Neural cell (in vitro differentiated cells): ENCODE results near the gene ANKRD31. TPM values are rescaled to one million over a fixed set of nuclear protein-coding genes. Genes with fewer than 3 reads are reported as not detected.

Experiments
- H2AFZ ChIP-seq: fragments of 200-600, 300-800 bp; sonication (generic), shearing (Covaris generic); 2 replicates; pipeline ENCODE4 v1.6.0; 2014; ENCODE audit warnings: low read depth, mild to moderate bottlenecking, antibody characterized with exemption, low read length, moderate library complexity
- H3F3A ChIP-seq: fragments of 200-600 bp; shearing (Covaris generic); 2 replicates; pipeline ENCODE4 v1.6.1; 2016; ENCODE audit warnings: mild to moderate bottlenecking, moderate library complexity, mixed read lengths, antibody characterized with exemption, low read length; ENCODE audit not compliant: insufficient read depth, poor library complexity, severe bottlenecking
- H3K27ac ChIP-seq: fragments of 200-600, 300-800 bp; sonication (generic), shearing (Covaris generic); 2 replicates; pipeline ENCODE4 v1.5.1; 2014; ENCODE audit warnings: mild to moderate bottlenecking, low read length, moderate library complexity
- H3K27me3 ChIP-seq: fragments of 300-800, 200-600 bp; sonication (generic), shearing (Covaris generic); 2 replicates; pipeline ENCODE4 v1.6.0; 2014; ENCODE audit warnings: mild to moderate bottlenecking, low read depth, low read length, moderate library complexity; ENCODE audit not compliant: insufficient read depth
- H3K36me3 ChIP-seq: fragments of 300-800, 200-600 bp; sonication (generic), shearing (Covaris generic); 2 replicates; pipeline ENCODE4 v1.5.1; 2014; ENCODE audit warnings: mild to moderate bottlenecking, antibody characterized with exemption, low read length, moderate library complexity; ENCODE audit not compliant: insufficient read depth
- H3K4me2 ChIP-seq: fragments of 300-800, 200-600 bp; sonication (generic), shearing (Covaris generic); 2 replicates; pipeline ENCODE4 v1.6.0; 2014; ENCODE audit warnings: mild to moderate bottlenecking, low read length
- H3K4me3 ChIP-seq: fragments of 300-800, 200-600 bp; sonication (generic), shearing (Covaris generic); 2 replicates; pipeline ENCODE4 v1.5.1; 2014; ENCODE audit warnings: mild to moderate bottlenecking, low read length, moderate library complexity
- H3K79me2 ChIP-seq: fragments of 200-600 bp; shearing (Covaris generic); replicated peaks from 2 replicates; pipeline ENCODE4 v1.6.0; 2014; ENCODE audit warnings: mild to moderate bottlenecking, low read length, moderate library complexity; ENCODE audit not compliant: insufficient read depth
- H3K9ac ChIP-seq: fragments of 300-800, 200-600 bp; sonication (generic), shearing (Covaris generic); 2 replicates; pipeline ENCODE4 v1.6.1; 2016; ENCODE audit warnings: mild to moderate bottlenecking, low read length, mixed read lengths
- H3K9me2 ChIP-seq: fragments of 200-600 bp; shearing (Covaris generic); 2 replicates; pipeline ENCODE4 v1.6.1; 2016; ENCODE audit warnings: mild to moderate bottlenecking, low read length, mixed read lengths; ENCODE audit not compliant: insufficient read depth
- H3K9me3 ChIP-seq: fragments of 200-600, 300-800 bp; sonication (generic), shearing (Covaris generic); 2 replicates; pipeline ENCODE4 v1.6.1; 2016; ENCODE audit warnings: mild to moderate bottlenecking, mixed run types, low read length, moderate library complexity, mixed read lengths
- H4K20me1 ChIP-seq: fragments of 200-600 bp; shearing (Covaris generic); 2 replicates; pipeline ENCODE4 v1.6.1; 2016; ENCODE audit warnings: mild to moderate bottlenecking, mixed run types; ENCODE audit not compliant: insufficient read depth
- EP300 ChIP-seq: fragments of 450-650 bp; conservative IDR thresholded peaks from 2 replicates; pipeline ENCODE4 v1.6.1; 2014; ENCODE audit warnings: antibody characterized with exemption, mild to moderate bottlenecking, moderate library complexity; ENCODE audit not compliant: poor library complexity, severe bottlenecking
- EZH2 ChIP-seq: fragments of 200-600, 300-800 bp; shearing (Covaris generic), sonication (generic); IDR thresholded peaks from 2 replicates; pipeline ENCODE4 v1.6.1; 2014; ENCODE audit warnings: antibody characterized with exemption, low read length, borderline replicate concordance, mild to moderate bottlenecking; ENCODE audit not compliant: insufficient read depth, poor library complexity, severe bottlenecking
- MXI1 ChIP-seq: fragments of 450-650 bp; conservative IDR thresholded peaks from 2 replicates; pipeline ENCODE4 v1.6.1; 2014; ENCODE audit warnings: antibody characterized with exemption, mild to moderate bottlenecking; ENCODE audit not compliant: poor library complexity, severe bottlenecking
- POLR2AphosphoS5 ChIP-seq: IDR thresholded peaks from 2 replicates; pipeline ENCODE4 v1.6.1; 2012
- RAD21 ChIP-seq: fragments of 450-650 bp; conservative IDR thresholded peaks from 2 replicates; pipeline ENCODE4 v1.6.1; 2014; ENCODE audit warnings: antibody characterized with exemption, mild to moderate bottlenecking, moderate library complexity
- SMC3 ChIP-seq: fragments of 450-650 bp; conservative IDR thresholded peaks from 2 replicates; pipeline ENCODE4 v1.6.1; 2014; ENCODE audit warnings: antibody characterized with exemption, mild to moderate bottlenecking, moderate library complexity; ENCODE audit not compliant: poor library complexity
- TAF1 ChIP-seq: IDR thresholded peaks from 2 replicates; pipeline ENCODE4 v1.6.1; 2012; ENCODE audit warnings: low read depth
- polyA plus RNA-seq: library from polyadenylated mRNA; depleted of rRNA; stranded (reverse); fragments of >200 nt; gene quantifications from 2 replicates; pipeline ENCODE4 v1.2.3, GENCODE V29; 2014
- TF ChIP-seq, protein P1 (sequence below): fragments of 450-650 bp; IDR thresholded peaks from 2 replicates; pipeline ENCODE4 v1.5.1; 2014; ENCODE audit warnings: antibody characterized with exemption, mild to moderate bottlenecking, moderate library complexity; ENCODE audit not compliant: poor library complexity, severe bottlenecking
- TF ChIP-seq, protein P2 (sequence below): IDR thresholded peaks from 2 replicates; pipeline ENCODE4 v1.6.1; 2012; ENCODE audit warnings: borderline replicate concordance

ANKRD31 gene
- polyA plus RNA-seq, 1 donor from 2014 or later = 0.62 TPM

DNA sequence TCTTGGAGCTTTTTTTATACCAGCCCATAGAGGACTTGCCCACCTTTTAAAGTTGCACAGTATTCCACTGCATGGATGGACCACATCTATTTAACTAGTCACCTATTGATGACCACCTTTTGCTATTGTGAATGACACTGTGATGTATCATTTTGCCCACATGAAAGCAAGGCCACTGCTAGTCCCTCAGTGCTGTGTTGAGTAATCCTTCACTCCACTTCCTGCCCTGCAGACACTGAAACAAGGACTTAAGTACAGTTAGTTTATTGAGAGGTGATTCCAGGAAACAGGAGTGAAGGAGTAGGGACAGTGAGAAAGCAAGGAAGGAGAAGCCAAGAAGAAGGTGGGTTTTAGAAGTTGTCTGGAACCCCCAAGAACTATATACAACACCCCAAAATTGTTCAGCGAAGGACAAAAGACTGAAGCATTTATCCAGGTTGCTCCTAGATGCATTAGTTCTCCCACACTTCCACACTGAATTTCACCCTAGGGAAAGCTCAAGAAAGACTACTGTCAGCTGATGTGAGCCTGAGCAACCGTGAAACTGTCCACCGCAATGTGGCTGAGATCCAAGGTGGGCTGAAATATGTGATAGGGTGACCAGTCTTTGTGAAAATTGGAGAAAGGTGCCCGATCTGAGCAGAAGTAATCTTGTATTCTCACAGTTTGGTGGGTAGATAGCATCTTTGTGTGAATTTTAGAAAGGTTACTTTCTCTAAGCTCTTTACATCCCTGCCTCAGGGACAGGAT lies 45.2 kb upstream of the ANKRD31 start:
- Histone ChIP-seq H3K27me3 (no peaks in the 10 kb centered on the region), H3K4me2 (no peak overlapping the region), H3K9ac (no peak overlapping the region), H3K9me2 (no peaks in the 10 kb centered on the region), H2AFZ (no peak overlapping the region), H4K20me1 (no peaks in the 10 kb centered on the region), H3K4me3 (no peak overlapping the region), H3K79me2 (no peaks in the 10 kb centered on the region), H3K9me3 (no peaks in the 10 kb centered on the region), H3K36me3 (no peaks in the 10 kb centered on the region), H3K27ac (no peak overlapping the region), H3F3A (no peaks in the 10 kb centered on the region)
- no peak for TF ChIP-seq EZH2
- no peak for TF ChIP-seq MXI1
- no peak for TF ChIP-seq SMC3

DNA sequence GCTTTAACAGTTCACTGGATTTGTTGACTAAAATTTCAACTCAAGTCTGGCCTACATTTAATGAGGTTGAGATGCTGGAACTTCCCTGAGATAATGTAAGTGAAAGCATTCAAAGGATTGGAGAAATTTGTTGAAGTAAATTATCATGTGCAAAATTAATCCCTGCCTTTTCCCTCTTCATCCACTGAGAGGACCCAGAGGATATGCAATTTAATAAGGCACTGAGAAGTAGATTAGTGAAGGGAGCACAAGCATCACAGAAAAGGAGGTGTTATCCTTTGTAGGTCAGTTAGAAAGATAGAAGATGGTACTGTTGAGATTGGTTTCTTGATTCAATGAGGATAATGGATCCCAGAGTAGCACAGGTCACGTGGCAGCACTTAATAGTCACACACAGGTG lies 42.6 kb upstream of the ANKRD31 start:
- Histone ChIP-seq H4K20me1 (no peaks in the 10 kb centered on the region), H3K79me2 (no peaks in the 10 kb centered on the region), H3F3A (no peaks in the 10 kb centered on the region), H3K36me3 (no peaks in the 10 kb centered on the region), H2AFZ (no peak overlapping the region), H3K27ac (no peak overlapping the region), H3K9ac (no peak overlapping the region), H3K4me2 (no peak overlapping the region), H3K27me3 (no peaks in the 10 kb centered on the region), H3K4me3 (no peak overlapping the region), H3K9me2 (no peaks in the 10 kb centered on the region), H3K9me3 (no peaks in the 10 kb centered on the region)
- TF ChIP-seq POLR2AphosphoS5 (no peak), TAF1 (no peak), EZH2 (no peak), RAD21 (no peak), EP300 (no peak), MXI1 (no peak), SMC3 (no peak)
- TF ChIP-seq, protein P1, sequence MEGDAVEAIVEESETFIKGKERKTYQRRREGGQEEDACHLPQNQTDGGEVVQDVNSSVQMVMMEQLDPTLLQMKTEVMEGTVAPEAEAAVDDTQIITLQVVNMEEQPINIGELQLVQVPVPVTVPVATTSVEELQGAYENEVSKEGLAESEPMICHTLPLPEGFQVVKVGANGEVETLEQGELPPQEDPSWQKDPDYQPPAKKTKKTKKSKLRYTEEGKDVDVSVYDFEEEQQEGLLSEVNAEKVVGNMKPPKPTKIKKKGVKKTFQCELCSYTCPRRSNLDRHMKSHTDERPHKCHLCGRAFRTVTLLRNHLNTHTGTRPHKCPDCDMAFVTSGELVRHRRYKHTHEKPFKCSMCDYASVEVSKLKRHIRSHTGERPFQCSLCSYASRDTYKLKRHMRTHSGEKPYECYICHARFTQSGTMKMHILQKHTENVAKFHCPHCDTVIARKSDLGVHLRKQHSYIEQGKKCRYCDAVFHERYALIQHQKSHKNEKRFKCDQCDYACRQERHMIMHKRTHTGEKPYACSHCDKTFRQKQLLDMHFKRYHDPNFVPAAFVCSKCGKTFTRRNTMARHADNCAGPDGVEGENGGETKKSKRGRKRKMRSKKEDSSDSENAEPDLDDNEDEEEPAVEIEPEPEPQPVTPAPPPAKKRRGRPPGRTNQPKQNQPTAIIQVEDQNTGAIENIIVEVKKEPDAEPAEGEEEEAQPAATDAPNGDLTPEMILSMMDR = no peak
- TF ChIP-seq, protein P2, sequence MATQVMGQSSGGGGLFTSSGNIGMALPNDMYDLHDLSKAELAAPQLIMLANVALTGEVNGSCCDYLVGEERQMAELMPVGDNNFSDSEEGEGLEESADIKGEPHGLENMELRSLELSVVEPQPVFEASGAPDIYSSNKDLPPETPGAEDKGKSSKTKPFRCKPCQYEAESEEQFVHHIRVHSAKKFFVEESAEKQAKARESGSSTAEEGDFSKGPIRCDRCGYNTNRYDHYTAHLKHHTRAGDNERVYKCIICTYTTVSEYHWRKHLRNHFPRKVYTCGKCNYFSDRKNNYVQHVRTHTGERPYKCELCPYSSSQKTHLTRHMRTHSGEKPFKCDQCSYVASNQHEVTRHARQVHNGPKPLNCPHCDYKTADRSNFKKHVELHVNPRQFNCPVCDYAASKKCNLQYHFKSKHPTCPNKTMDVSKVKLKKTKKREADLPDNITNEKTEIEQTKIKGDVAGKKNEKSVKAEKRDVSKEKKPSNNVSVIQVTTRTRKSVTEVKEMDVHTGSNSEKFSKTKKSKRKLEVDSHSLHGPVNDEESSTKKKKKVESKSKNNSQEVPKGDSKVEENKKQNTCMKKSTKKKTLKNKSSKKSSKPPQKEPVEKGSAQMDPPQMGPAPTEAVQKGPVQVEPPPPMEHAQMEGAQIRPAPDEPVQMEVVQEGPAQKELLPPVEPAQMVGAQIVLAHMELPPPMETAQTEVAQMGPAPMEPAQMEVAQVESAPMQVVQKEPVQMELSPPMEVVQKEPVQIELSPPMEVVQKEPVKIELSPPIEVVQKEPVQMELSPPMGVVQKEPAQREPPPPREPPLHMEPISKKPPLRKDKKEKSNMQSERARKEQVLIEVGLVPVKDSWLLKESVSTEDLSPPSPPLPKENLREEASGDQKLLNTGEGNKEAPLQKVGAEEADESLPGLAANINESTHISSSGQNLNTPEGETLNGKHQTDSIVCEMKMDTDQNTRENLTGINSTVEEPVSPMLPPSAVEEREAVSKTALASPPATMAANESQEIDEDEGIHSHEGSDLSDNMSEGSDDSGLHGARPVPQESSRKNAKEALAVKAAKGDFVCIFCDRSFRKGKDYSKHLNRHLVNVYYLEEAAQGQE = no peak
